Activated CD8-positive, alpha-beta memory T cell treated with anti-CD3 and anti-CD28 coated beads, Interleukin-2, amount 50 U/mL, for 1 hour (primary cell): ENCODE results near the gene FAM161A.
"Not testable (repeated sequence)": the region's sequence is repeated elsewhere in the genome, so short reads cannot be mapped to it uniquely, and the experiment has no call there.

Experiments
- DNase-seq: peaks from one replicate; pipeline ENCODE4 v3.0.0-alpha.2; 2020; ENCODE audit errors: extremely low read depth

FAM161A gene

GRCh38 chr2:61845320-61845719, 8.5 kb downstream of the FAM161A start:
- DNase-seq: no peak

DNA sequence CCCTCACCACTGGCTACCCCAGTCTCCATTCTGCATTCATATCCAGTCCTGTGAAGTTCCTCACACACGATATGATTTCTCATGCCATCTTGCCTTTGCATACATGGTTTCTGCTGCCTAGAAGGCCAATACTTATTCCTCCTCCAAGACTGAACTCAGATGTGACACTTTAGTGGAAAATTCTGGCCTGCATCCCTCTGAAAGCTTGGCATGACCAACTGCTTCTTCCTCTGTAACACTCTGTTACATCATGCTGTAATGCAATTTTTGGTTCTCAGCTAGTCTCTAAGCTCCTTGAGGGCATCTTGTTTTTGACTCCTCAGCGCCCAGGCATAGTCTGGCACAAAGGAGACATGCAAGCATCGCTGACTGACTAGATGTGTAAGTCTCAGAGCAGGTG, 12.6 kb downstream of the FAM161A start:
- no peak for DNase-seq

DNA sequence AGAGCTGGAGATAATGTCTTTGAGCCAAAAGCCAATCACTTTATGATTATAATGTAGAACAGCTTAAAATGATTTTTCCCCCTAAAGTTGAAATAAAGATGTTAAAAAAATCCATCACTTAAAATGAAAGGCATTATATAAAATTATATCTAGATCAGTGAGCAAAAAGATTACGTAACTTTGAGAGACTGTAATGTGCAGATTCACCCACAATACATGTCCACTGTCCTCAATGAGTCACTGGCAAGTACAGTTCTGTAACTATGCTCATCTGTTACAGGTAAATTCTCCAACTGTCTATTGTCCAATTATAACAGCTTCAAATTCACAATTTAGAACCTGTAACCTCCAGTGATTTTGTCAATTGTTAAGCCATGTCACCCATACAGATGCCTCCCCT, 19.0 kb downstream of the FAM161A start:
- no peak for DNase-seq

DNA sequence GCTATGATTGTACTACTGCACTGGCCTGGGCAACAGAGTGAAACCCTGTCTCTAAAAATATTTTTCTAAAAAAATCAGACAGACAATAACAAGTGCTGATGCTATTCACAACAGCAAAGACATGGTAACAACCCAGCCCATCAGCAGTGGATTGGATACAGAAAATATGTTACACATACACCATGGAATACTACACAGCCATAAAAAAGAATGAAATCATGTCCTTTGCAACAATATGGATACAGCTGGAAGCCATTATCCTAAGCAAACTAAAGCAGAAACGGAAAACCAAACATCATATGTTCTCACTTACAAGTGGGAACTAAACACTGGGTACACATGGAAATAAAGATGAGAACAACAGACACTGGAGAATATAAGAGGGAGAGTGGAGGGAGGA, 19.9 kb downstream of the FAM161A start:
- no peak for DNase-seq

DNA sequence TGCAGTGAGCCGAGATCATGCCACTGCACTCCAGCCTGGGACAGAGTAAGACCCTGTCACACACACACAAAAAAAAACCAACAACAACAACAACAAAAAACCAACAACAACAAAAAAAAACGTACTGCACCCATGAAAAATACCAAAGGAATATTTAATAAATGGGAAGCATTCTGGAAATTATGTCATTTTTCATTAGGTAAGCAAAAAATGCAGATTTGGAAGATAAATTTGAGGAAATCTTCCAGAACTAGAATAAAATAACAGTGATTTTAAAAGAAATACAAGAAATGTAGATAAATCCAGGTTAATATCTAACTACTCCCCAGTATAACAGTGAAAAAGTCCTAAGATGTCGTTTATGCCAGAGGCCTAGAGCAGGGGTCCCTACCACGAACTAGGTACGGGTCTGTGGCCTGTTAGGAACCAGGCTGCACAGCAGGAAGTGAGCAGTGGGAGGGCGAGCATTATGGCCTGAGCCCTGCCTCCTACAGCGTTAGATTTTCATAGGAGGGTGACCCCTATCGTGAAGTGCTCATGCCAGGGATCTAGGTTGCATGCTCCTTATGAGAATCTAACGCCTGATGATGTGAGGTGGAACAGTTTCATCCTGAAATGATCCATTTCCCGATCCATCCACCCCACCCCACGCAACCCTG, 21.5 kb downstream of the FAM161A start:
- DNase-seq: no peak

DNA sequence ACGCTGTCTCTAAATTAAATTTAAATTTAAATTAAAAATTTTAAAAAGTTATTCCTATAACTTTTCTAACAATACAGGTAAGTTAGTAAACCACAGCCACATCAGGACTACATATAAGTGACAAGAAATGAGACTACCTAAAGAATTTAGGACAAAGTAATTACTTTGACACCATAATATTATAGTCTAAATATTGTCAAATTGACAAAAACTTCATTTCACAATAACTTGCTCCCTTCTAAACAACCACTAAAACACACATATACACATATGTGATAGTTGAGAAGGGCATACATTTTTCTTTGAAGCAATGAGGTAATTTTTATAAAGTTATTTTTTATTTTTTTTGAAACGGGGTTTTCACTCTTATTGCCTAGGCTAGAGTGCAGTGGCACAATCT, 31.6 kb downstream of the FAM161A start:
- DNase-seq: no peak

- no peak for DNase-seq
Measured at GRCh38 chr2:61816480-61817355, 37.1 kb downstream of the FAM161A start.

DNA sequence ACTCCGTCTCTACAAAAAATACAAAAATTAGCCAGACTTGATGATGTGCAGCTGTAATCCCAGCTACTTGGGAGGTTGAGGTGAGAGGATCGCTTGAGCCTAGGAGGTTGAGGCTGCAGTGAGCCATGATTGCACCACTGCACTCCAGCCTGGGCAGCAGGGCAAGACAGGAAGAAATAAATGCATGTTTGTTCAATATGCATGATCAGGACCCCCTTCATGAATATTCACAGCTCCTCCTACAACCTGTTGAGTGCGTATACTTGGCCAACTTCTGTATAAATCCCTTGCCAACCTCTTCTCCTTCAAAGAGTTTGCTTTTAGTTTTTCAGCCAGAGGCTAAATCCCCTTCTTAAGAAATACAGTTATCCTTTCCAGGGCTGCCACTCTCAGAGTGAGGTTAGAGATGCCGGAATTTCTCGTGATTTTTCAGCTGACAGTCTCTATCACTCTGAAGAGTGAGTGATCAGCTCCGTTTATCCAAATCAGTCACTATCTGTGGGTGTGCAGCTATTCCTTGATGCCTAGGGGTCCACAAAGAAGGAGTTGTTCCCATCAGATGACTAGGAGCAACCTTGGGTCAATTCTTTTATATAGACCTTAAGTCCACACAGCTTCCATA, 39.2 kb downstream of the FAM161A start:
- no peak for DNase-seq

DNA sequence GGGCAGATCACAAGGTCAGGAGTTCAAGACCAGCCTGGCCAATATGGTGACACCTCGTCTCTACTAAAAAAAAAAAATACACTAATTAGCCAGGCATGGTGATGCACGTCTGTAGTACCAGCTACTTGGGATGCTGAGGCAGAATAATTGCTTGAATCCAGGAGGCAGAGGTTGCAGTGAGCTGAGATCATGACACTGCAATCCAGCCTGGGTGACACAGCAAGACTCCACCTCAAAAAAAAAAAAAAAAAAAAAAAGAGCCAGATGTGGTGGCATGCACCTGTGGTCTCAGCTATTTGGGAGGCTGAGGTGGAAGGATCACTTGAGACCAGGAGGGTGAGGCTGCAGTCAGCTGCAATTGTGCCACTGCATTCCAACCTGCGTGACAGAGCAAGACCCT, 40.5 kb downstream of the FAM161A start:
- DNase-seq: not testable (repeated sequence)

- no peak for DNase-seq
Measured at GRCh38 chr2:61811821-61812220, 42.0 kb downstream of the FAM161A start.

DNA sequence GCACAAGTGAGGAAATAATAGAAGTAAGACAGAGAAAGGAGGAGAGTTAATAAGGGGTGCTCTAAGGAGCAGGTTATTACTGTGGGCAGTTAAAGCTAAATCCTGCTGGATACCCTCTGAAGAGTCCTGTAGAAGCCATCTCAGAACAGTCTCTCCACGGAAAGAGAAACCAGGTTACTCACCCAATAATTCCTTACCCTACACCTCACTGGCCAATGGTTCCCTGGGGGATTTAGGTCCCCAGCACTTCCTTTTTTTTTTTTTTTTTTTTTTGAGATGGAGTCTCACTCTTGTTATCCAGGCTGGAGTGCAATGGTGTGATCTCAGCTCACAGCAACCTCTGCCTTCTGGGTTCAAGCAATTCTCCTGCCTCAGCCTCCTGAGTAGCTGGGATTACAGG, 43.7 kb downstream of the FAM161A start:
- DNase-seq: not testable (repeated sequence)

DNA sequence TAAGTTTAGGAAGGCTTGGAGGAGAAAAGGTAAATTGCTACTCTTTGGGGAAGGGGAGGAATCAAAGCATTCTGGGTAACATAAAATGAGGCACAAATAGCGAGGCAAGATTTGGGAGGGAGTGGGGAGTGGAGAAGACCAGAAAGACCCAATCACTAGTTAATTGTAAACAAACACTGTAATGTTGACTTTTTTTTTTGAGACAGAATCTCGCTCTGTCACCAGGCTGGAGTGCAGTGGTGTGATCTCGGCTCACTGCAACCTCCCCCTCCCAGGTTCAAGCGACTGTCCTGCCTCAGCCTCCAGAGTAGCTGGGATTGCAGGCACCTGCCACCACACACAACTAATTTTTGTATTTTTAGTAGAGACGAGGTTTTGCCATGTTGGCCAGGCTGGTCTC, 45.2 kb downstream of the FAM161A start:
- DNase-seq: not testable (repeated sequence)

GRCh38 chr2:61807036-61807757, 46.7 kb downstream of the FAM161A start:
- DNase-seq: no peak

DNA sequence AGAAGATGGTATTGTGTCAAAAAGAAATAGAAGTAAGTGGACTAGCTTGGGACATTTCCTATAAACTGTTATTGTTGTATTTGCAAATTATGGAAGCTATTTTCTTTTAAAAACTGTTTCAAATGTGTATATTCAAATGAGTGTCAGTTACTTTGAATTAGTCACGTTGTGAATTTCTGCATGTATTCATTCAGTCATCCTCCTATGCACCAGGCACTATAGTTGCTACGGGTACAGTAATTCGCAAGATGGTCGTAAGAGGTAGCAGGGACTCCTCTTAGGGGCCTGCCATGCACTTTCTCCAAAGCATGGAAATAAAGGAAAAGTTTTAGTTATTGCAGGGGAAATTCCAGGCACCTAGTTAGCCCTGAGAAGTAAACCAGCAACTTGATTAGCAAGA, 51.3 kb downstream of the FAM161A start:
- no peak for DNase-seq

DNA sequence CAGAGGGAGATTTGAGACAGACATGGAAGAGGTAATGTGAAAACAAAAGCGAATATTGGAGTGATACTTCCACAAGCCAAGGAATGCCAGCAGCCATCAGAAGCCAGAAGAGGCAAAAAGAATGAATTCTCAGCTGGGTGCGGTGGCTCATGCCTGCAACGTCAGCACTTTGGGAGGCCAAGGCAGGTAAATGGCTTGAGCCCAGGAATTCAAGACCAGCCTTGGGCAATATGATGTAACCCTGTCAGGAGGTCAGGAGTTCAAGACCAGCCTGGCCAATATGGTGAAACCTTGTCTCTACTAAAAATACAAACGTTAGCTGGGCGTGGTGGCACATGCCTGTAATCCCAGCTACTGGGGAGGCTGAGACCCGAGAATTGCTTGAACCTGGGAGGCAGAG, 54.8 kb downstream of the FAM161A start:
- no peak for DNase-seq

DNA sequence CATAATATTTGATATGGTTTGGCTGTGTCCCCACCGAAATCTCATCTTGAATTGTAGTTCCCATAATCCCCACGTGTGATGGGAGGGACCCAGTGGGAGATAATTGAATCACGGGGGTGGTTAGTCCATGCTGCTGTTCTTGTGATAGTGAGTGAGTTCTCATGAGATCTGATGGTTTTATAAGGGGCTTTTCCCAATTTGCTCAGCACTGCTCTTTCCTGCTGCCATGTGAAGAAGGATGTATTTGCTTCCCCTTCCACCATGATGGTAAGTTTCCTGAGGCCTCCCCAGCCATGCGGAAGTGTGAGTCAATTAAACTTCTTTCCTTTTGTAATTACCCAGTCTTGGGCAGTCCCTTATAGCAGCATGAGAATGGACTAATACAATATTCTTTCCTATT, 56.4 kb downstream of the FAM161A start:
- DNase-seq: not testable (repeated sequence)

GRCh38 chr2:61795408-61795807, 58.5 kb downstream of the FAM161A start:
- DNase-seq: no peak

DNA sequence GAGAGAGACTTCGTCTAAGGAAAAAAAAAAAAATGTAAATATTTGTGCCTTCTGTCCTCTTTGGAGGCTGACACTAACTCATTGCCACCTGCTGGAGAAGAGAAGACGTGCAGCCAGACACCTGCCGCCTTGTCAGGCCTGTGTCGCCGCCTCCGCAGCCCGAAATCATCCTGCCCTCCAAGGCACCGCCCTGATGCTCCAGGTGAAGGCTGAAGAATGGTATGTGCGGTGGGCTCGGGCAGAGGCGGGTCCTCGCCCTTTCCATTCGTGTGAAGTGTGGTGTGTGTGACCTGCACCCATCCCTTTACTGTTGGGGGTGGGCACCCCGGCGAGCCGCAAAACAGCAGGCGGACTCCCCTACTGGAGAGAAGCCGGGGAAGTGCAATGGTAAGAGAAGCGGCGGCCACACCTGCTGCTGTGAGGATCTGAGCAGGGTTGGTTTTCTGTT, 60.4 kb downstream of the FAM161A start:
- DNase-seq: peak; percentile 27

GRCh38 chr2:61792355-61792890, 61.4 kb downstream of the FAM161A start:
- no peak for DNase-seq

GRCh38 chr2:61789807-61790602, 63.9 kb downstream of the FAM161A start:
- no peak for DNase-seq
